Stimulated activated CD8-positive, alpha-beta memory T cell treated with anti-CD3 and anti-CD28 coated beads, Interleukin-7, amount 100 ng/mL, for 24 hours (primary cell): Measurements from ENCODE around the gene CLEC3A.
"Not testable (repeated sequence)": the region's sequence is repeated elsewhere in the genome, so short reads cannot be mapped to it uniquely, and the experiment has no call there.

Source experiments
- DNase-seq: peaks from one replicate; pipeline ENCODE4 v3.0.0-alpha.2; 2020; ENCODE audit warnings: low read depth

Gene CLEC3A

DNA sequence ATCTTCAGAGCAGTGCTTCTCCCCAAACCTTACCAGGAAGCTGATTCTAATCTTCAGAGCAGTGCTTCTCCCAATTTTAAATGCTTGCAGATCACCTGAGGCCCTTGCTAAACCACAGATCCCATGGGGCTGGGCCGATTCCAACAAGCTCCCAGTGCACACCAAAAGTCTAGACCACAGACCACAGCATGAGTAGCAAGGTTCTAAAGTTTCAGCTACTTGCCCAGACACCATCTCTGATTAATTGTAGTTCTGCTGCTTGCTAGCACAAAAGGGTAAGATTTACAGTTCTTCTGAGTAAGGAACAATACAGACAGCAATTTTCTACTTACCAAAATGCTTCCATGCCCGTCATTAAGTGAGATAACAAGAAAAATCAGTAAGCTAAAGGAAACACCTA is 12.2 kb downstream of the CLEC3A start:
- DNase-seq = no peak

DNA sequence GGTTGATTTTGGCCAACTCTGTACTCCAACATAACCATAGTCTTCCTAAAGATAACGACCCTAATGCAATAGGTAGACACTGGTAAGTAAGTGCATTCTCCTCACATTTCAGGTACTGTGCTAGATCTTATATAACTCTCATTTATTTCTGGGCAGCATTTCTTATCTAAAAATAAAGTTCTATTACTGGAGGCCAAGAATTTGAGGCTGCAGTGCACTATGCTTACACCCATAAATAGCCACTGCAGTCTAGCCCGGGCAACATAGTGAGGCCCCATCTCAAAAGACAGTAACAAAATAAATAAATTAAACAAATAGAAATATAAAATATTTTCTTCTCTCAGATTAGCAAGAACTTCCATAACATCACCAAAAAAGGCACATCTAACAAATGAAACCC is 12.7 kb downstream of the CLEC3A start:
- no peak for DNase-seq

- DNase-seq = no peak
Measured at GRCh38 chr16:78040396-78040795, 18.0 kb downstream of the CLEC3A start.

- no peak for DNase-seq
Measured at GRCh38 chr16:78045865-78046581, 23.7 kb downstream of the CLEC3A start.

- DNase-seq = no peak
Measured at GRCh38 chr16:78048319-78048718, 26.0 kb downstream of the CLEC3A start.

GRCh38 chr16:78050734-78051400 is 28.5 kb downstream of the CLEC3A start:
- DNase-seq = no peak

DNA sequence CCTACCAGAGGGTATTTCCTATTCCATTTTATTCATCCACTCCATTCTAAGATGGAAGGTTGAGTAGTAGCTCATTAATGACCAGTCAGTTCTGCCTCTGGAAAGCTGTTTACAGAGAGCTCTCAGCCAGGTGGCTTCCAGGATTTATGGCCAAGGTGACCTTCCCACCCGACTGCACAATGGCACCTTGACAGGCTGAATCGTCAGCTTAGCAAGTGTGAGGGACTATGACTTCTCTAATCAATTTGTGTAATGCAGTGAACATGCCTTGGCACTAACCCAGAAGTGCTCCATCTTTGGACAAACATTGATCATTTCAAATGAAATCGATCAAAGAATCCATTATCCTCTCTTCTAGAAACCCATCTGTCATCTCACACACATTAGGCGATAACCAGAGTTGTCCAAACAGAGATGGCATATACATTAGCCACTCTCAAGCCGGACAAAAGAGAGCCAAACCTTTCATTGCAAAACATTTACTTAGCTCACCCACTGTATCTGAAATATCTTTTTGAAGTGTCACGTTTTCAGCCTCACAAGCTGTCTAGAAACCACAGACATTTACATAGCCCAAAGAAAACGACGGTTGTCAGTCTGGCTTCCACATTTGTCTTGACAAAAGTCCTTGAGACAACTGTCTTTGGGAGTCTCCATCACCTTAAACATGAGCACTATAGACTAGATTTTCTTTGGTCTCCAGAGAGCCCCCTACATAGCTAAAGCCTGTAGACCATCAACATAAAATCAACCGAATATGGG is 35.6 kb downstream of the CLEC3A start:
- no peak for DNase-seq

GRCh38 chr16:78059806-78060205 is 37.5 kb downstream of the CLEC3A start:
- DNase-seq = not testable (repeated sequence)

DNA sequence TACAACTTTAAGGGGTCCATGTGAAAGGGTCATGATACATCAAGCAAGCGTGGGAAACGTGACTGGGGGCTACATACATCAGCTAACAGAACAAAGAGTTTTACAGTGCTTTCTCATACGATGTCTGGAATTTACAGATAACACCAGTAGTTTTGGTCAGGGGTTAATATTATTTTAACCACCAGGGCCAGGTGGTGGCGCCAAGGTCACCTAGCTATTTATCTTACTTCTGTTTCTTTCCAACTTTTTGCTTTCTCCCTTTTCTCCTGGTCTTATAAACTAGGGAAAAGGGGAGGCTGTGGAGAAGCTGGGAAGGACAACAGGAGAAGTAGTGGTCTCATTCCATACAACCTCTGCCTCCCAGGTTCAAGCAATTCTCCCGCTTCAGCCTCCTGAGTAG is 37.9 kb downstream of the CLEC3A start:
- DNase-seq = no peak

DNA sequence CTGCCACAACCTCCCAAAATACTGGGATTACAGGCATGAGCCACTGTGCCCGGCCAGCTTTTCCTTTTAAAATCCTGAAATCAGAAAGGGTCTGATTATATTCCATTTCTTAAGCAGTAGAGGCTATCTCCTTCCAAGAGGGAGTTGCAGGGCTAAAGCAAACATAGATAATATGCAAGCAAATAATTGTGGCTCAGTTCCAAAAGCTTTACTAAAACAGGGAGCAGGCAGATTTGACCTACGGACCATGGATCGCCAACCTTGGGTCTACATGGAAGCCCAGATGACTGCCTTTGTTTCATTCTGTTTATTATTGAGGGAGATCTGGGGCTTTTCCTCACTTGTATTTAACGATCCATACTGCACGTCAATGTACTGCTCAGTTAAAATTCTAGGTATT is 38.5 kb downstream of the CLEC3A start:
- DNase-seq = no peak

DNA sequence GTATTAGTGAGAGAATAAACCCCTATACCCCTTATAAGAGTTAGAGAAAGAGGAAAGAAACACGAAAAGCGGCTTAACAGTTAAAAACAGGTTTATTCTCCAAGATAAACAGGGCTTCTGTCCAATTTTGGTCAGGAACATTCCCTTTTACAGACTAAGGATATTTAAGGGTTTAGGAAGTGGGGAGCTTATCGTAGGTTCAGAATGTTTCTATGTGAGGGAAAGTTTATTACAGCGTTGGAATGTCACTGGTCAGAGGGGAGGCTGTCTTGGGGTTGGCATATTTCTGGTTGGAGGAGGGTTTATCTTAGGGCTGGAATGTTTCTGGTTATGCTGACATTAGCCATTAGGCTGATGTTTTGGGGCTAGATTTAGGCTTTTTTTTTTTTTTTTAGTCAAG is 43.0 kb downstream of the CLEC3A start:
- DNase-seq = no peak

GRCh38 chr16:78069913-78070312 is 47.6 kb downstream of the CLEC3A start:
- no peak for DNase-seq

GRCh38 chr16:78072275-78072674 is 49.9 kb downstream of the CLEC3A start:
- no peak for DNase-seq

GRCh38 chr16:78075800-78076199 is 53.5 kb downstream of the CLEC3A start:
- DNase-seq = no peak

DNA sequence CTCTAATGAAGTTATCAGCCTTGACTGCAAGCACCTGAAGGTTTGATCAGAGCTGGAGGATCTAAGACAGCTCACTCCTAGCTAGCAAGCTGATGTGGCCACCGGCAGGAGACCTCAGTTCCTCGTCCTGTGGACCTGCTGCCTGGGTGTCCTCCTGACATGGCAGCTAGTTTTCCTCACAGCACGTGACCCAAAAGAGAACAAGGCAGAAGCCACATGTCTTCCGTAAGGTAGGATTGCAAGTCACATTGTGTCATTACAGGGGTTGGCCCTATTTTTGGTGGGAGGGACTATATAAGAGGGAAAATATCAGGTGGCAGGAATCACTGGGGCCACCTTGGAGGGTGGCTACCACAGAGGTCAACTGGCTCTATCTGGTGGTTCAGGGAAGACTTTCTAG is 59.0 kb downstream of the CLEC3A start:
- no peak for DNase-seq
